K562 (cell line): Measurements from ENCODE around the gene LCE2C. TPM values are rescaled to one million over a fixed set of nuclear protein-coding genes. Genes with fewer than 3 reads are reported as not detected.

Experiments used
- ATAC-seq: fragments of 200-7000 bp; cut with Tn5 transposase; 3 replicates; pipeline ENCODE4 v1.9.1; 2020; ENCODE audit warnings: moderate library complexity
- BruUV-seq: library from RNA; stranded (reverse); fragments of 400-500 nt; replicated peaks from 2 replicates; lab custom pipeline; 2021; lab: Mats Ljungman, UMichigan
- CTCF ChIA-PET: fragments of 300-600 bp; formaldehyde crosslinking; extraction: SDS; loops from one replicate; lab custom pipeline; 2021; ENCODE audit warnings: low intra/inter-chr PET ratio; lab: Yijun Ruan, JAX
- POLR2A ChIA-PET: fragments of 300-600, 350-650 bp; sonication (Branson Sonifier 250); formaldehyde crosslinking; extraction: SDS; loops from one replicate; lab custom pipeline; 2021; ENCODE audit warnings: antibody characterized with exemption, inconsistent platforms; lab: Yijun Ruan, JAX
- DNase-seq, 4 experiments: peaks; one replicate each; pipeline versions ENCODE4 v3.0.0 to v3.0.0-alpha.2; 2011 to 2018; ENCODE audit warnings: low spot score in 3 of 4, mixed read lengths in 3 of 4; ENCODE audit errors: extremely low read depth in 1 of 4
- FAIRE-seq: peaks from 2 replicates; lab custom pipeline; 2011; peaks lifted over from hg19 to GRCh38; lab: Jason Lieb, UNC
- H2AFZ ChIP-seq: 2 replicates; pipeline ENCODE4 v1.6.0; 2011; ENCODE audit warnings: low read depth, low read length, control low read depth, inconsistent platforms
- H3K27ac ChIP-seq: fragments of 200-600 bp; 3 replicates; pipeline ENCODE4 v1.8.0; 2011; ENCODE audit warnings: low read depth, mild to moderate bottlenecking, control low read depth, inconsistent platforms, low read length, moderate library complexity, mixed read lengths; ENCODE audit errors: extremely low read depth
- H3K27me3 ChIP-seq, 2 experiments: fragments of 300-600 bp in 1 of 2; 2 replicates in 1 of 2; 3 replicates in 1 of 2; pipeline versions ENCODE4 v1.6.0 to v1.8.0; 2011; ENCODE audit warnings: inconsistent platforms in 2 of 2, low read length in 2 of 2, mild to moderate bottlenecking in 1 of 2, mixed read lengths in 1 of 2, moderate library complexity in 1 of 2; ENCODE audit not compliant: control insufficient read depth in 2 of 2, insufficient read depth in 2 of 2
- H3K36me3 ChIP-seq: fragments of 300-600 bp; 3 replicates; pipeline ENCODE4 v1.8.0; 2011; ENCODE audit warnings: mild to moderate bottlenecking, low read length, inconsistent platforms; ENCODE audit not compliant: control insufficient read depth, insufficient read depth
- H3K4me1 ChIP-seq, 2 experiments: fragments of 200-600 bp in 1 of 2; replicated peaks in 1 of 2; 2 replicates in 1 of 2; 3 replicates in 1 of 2; pipeline versions ENCODE4 v1.5.1 to v1.8.0; 2011; ENCODE audit warnings: inconsistent platforms in 2 of 2, low read length in 2 of 2, mild to moderate bottlenecking in 1 of 2, mixed read lengths in 1 of 2, moderate library complexity in 1 of 2; ENCODE audit not compliant: control insufficient read depth in 2 of 2, insufficient read depth in 2 of 2
- H3K4me2 ChIP-seq: 2 replicates; pipeline ENCODE4 v1.6.1; 2011; ENCODE audit warnings: low read length, control low read depth, inconsistent platforms, mixed read lengths; ENCODE audit not compliant: insufficient read depth
- H3K4me3 ChIP-seq: fragments of 200-600 bp; sonication (generic), shearing (Covaris generic); 2 replicates; pipeline ENCODE4 v1.5.1; 2016; ENCODE audit warnings: control low read depth, inconsistent platforms
- H3K79me2 ChIP-seq: fragments of 200-600 bp; 3 replicates; pipeline ENCODE4 v1.8.0; 2011; ENCODE audit warnings: low read length, inconsistent platforms; ENCODE audit not compliant: control insufficient read depth, insufficient read depth
- H3K9ac ChIP-seq, 2 experiments: 2 replicates each; pipeline versions ENCODE4 v1.6.0 to v1.6.1; 2011; ENCODE audit warnings: low read depth in 2 of 2, low read length in 2 of 2, control low read depth in 1 of 2, inconsistent platforms in 1 of 2, mild to moderate bottlenecking in 1 of 2, mixed read lengths in 1 of 2; ENCODE audit not compliant: insufficient read depth in 1 of 2
- H3K9me1 ChIP-seq: one replicate; pipeline ENCODE4 v1.6.0; 2011; ENCODE audit warnings: inconsistent platforms, mild to moderate bottlenecking, low read length, moderate library complexity; ENCODE audit not compliant: control insufficient read depth, insufficient read depth
- H3K9me3 ChIP-seq: replicated peaks from 2 replicates; pipeline ENCODE4 v1.5.1; 2011; ENCODE audit warnings: low read depth, low read length, inconsistent platforms; ENCODE audit not compliant: control insufficient read depth, insufficient read depth
- H4K20me1 ChIP-seq: replicated peaks from 2 replicates; pipeline ENCODE4 v1.6.1; 2011; ENCODE audit warnings: low read length, inconsistent platforms, mixed read lengths; ENCODE audit not compliant: control insufficient read depth, insufficient read depth
- EHMT2 ChIP-seq: fragments of 450-650 bp; IDR thresholded peaks from 2 replicates; pipeline ENCODE4 v1.6.1; 2018; ENCODE audit warnings: antibody characterized with exemption
- MED1 ChIP-seq: sonication (generic); formaldehyde crosslinking; IDR thresholded peaks from 2 replicates; pipeline ENCODE4 v1.8.1; 2023; ENCODE audit warnings: missing genetic modification reagents, borderline replicate concordance
- SRF ChIP-seq, 2 experiments: fragments of 250-450, 450-650 bp in 1 of 2; sonication (Bioruptor Pico) in 1 of 2; sonication (generic) in 1 of 2; formaldehyde crosslinking; IDR thresholded peaks; 2 replicates each; pipeline versions ENCODE4 v1.5.0 to v1.5.1; 2020 to 2022; ENCODE audit warnings: mild to moderate bottlenecking in 1 of 2, missing genetic modification reagents in 1 of 2
- ZBTB49 ChIP-seq: sonication (generic); formaldehyde crosslinking; IDR thresholded peaks from 2 replicates; pipeline ENCODE4 v1.8.0; 2022; ENCODE audit warnings: missing genetic modification reagents, mild to moderate bottlenecking, borderline replicate concordance
- ZKSCAN8 ChIP-seq: fragments of 200-800 bp; sonication (Bioruptor generic); IDR thresholded peaks from 2 replicates; pipeline ENCODE4 v1.6.1; 2016; ENCODE audit warnings: missing genetic modification characterization, missing compliant biosample characterization
- ZNF76 ChIP-seq: fragments of 250-450 bp; sonication (Bioruptor Pico); IDR thresholded peaks from 2 replicates; pipeline ENCODE4 v1.4.0; 2020; ENCODE audit warnings: mild to moderate bottlenecking, moderate library complexity, borderline replicate concordance
- WGBS: fragments of 100-300 bp; shearing (Covaris generic); methylation state at CpG from one replicate; pipeline ENCODE4 v1.1.6; 2016; ENCODE audit warnings: low coverage, mixed read lengths; ENCODE audit not compliant: insufficient coverage; ENCODE audit errors: missing lambda C conversion rate; 5-methylcytosine and 5-hydroxymethylcytosine counted together
- in situ Hi-C: fragments of 300-500 bp; cut with MboI; formaldehyde crosslinking; loops from 4 replicates; pipeline ENCODE4 v1.15.0; 2018; ENCODE audit warnings: inconsistent platforms, mixed read lengths
- intact Hi-C: fragments of 100-400 bp; cut with micrococcal nuclease; formaldehyde crosslinking; loops from 2 replicates; pipeline ENCODE4 v1.14.2; 2022
- polyA plus RNA-seq, 8 experiments: library from polyadenylated mRNA; depleted of rRNA in 4 of 8; stranded (reverse) in 5 of 8; unstranded in 3 of 8; fragments of >200 nt; fragmentation: Nextera tagmentation in 2 of 8; fragmentation: Illumina TruSeq in 1 of 8; extraction: Ambion mirVana in 2 of 8; extraction: Trizol in 1 of 8; gene quantifications; 2 replicates each; pipeline versions ENCODE4 v1.2.1 to v1.2.3, GENCODE V29; 2011 to 2014; ENCODE audit warnings: inconsistent platforms in 1 of 8, missing spikeins in 1 of 8
- total RNA-seq, 7 experiments: library from RNA; depleted of rRNA in 6 of 7; stranded (reverse); fragments of >200 nt in 6 of 7; fragmentation: Illumina TruSeq in 2 of 7; extraction: Trizol in 2 of 7; gene quantifications; 2 replicates each; pipeline versions ENCODE4 v1.2.1 to v1.2.3, GENCODE V29; 2011 to 2021; ENCODE audit warnings: low replicate concordance in 1 of 7
- TF ChIP-seq, protein P1 (sequence below): fragments of 250-450 bp; sonication (Bioruptor Pico); IDR thresholded peaks from 2 replicates; pipeline ENCODE4 v1.8.0; 2022; ENCODE audit warnings: moderate library complexity, mild to moderate bottlenecking, inconsistent platforms
- TF ChIP-seq, protein P2 (sequence below): fragments of 250-450 bp; sonication (Bioruptor Pico); IDR thresholded peaks from 2 replicates; pipeline ENCODE4 v1.8.0; 2021; ENCODE audit warnings: mild to moderate bottlenecking, moderate library complexity

The LCE2C gene
- total and polyA plus RNA-seq, 9 of the 15 experiments (the other 6 are each of a cell fraction or from before 2014, with no cell fraction given) = not detected

DNA sequence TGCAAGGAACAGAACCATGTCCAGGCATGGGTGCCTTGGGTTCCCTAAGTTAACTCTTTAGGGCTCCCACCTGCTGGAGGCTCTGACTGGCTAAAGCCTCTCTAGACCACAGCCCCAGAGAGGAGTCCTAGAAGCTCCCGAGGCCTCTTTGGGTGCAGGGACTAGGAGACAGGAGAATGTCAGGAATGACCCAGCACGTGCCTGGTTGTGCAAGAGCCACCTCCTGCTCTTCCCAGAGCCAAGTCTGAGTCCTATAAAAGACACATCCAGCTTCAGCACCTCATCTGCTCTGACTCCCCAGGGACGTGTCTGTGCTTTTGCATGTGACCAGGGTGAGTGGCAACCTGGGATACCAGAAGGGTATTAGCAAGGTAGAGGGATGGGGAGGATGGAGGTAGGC is 12.0 kb upstream of the LCE2C start, which contains the start of gene LCE2D:
LCE2D (plus strand) TSS at position 283 of the 400 bp plus-strand sequence. CDS start 726 bp downstream, outside the sequence.
- no peaks in the 10 kb centered on the region for H3K36me3 ChIP-seq
- no peak for FAIRE-seq
- H2AFZ ChIP-seq = no peak within 1 kb of the TSS
- no peak within 1 kb of the TSS for H3K9ac ChIP-seq
- no peaks in the 10 kb centered on the region for H3K4me1 ChIP-seq
- no peaks in the 10 kb centered on the region for H3K9me3 ChIP-seq
- intact Hi-C loops = no loop called here
- H3K79me2 ChIP-seq = no peaks in the 10 kb centered on the region
- H3K4me3 ChIP-seq = no peak within 1 kb of the TSS
- CTCF ChIA-PET = no interaction called here
- no peak for DNase-seq
- no peak for TF ChIP-seq ZKSCAN8
- TF ChIP-seq SRF (CRISPR knock-in tag; IDR thresholded peaks at IDR 0.05) = no peak
- TF ChIP-seq, protein P1, sequence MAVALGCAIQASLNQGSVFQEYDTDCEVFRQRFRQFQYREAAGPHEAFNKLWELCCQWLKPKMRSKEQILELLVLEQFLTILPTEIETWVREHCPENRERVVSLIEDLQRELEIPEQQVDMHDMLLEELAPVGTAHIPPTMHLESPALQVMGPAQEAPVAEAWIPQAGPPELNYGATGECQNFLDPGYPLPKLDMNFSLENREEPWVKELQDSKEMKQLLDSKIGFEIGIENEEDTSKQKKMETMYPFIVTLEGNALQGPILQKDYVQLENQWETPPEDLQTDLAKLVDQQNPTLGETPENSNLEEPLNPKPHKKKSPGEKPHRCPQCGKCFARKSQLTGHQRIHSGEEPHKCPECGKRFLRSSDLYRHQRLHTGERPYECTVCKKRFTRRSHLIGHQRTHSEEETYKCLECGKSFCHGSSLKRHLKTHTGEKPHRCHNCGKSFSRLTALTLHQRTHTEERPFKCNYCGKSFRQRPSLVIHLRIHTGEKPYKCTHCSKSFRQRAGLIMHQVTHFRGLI (CRISPR knock-in tag) = no peak
- no peak for TF ChIP-seq EHMT2
- TF ChIP-seq, protein P2, sequence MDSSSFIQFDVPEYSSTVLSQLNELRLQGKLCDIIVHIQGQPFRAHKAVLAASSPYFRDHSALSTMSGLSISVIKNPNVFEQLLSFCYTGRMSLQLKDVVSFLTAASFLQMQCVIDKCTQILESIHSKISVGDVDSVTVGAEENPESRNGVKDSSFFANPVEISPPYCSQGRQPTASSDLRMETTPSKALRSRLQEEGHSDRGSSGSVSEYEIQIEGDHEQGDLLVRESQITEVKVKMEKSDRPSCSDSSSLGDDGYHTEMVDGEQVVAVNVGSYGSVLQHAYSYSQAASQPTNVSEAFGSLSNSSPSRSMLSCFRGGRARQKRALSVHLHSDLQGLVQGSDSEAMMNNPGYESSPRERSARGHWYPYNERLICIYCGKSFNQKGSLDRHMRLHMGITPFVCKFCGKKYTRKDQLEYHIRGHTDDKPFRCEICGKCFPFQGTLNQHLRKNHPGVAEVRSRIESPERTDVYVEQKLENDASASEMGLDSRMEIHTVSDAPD (CRISPR knock-in tag) = no peak
- no peak for TF ChIP-seq ZNF76 (CRISPR knock-in tag)
- no peak for TF ChIP-seq MED1
- no peak for TF ChIP-seq ZBTB49
- TF ChIP-seq, all 486 proteins: peak for 0
- WGBS = 4% methylated on average over 3 of the region's 3 CpGs
- in situ Hi-C loops = no loop called here
- BruUV-seq = no TSS peak
- Histone ChIP-seq H3K9me1 (no peaks in the 10 kb centered on the region), H3K27ac (no peak within 1 kb of the TSS), H4K20me1 (no peaks in the 10 kb centered on the region), H3K4me2 (no peak within 1 kb of the TSS), H3K27me3 (no peaks in the 10 kb centered on the region)
- ATAC-seq = no peak
- POLR2A ChIA-PET = interaction anchor here (0.5 kb wide), 1 partner anchor 13 kb away, joined by 3 read pairs; no protein-coding TSS in a partner anchor
